HepG2 (cell line): Measurements from ENCODE around the gene CRKL. TPM values are rescaled to one million over a fixed set of nuclear protein-coding genes. Genes with fewer than 3 reads are reported as not detected.

Experiments
- AHDC1 ChIP-seq: sonication (generic); formaldehyde crosslinking; IDR thresholded peaks from 2 replicates; pipeline ENCODE4 v1.5.1; 2020; ENCODE audit warnings: mild to moderate bottlenecking, missing genetic modification reagents, borderline replicate concordance
- ATF7 ChIP-seq, 2 experiments: fragments of 450-650 bp in 1 of 2; sonication (generic) in 1 of 2; formaldehyde crosslinking in 1 of 2; IDR thresholded peaks; 2 replicates each; pipeline versions ENCODE4 v1.4.0 to v1.6.1; 2016 to 2020; ENCODE audit warnings: antibody characterized with exemption in 1 of 2, mild to moderate bottlenecking in 1 of 2, missing genetic modification reagents in 1 of 2
- CHCHD3 ChIP-seq: sonication (generic); formaldehyde crosslinking; IDR thresholded peaks from 2 replicates; pipeline ENCODE4 v1.8.0; 2022; ENCODE audit warnings: mild to moderate bottlenecking, missing genetic modification reagents, moderate library complexity
- ERF ChIP-seq: IDR thresholded peaks from 2 replicates; pipeline ENCODE4 v1.6.1; 2018; ENCODE audit warnings: missing biosample characterization, missing genetic modification reagents
- ETV6 ChIP-seq: sonication (generic); formaldehyde crosslinking; conservative IDR thresholded peaks from 2 replicates; pipeline ENCODE4 v1.4.0; 2020; ENCODE audit warnings: missing genetic modification reagents
- GATAD2A ChIP-seq: IDR thresholded peaks from 2 replicates; pipeline ENCODE4 v1.6.1; 2016
- HNRNPUL1 ChIP-seq: fragments of 200-400 bp; formaldehyde crosslinking; IDR thresholded peaks from 2 replicates; pipeline ENCODE4 v1.6.1; 2017; ENCODE audit warnings: low read depth, mild to moderate bottlenecking, low read length, moderate library complexity
- KDM1A ChIP-seq: IDR thresholded peaks from 2 replicates; pipeline ENCODE4 v1.6.1; 2016; ENCODE audit warnings: missing compliant biosample characterization
- MTF1 ChIP-seq: sonication (generic); formaldehyde crosslinking; IDR thresholded peaks from 2 replicates; pipeline ENCODE4 v1.5.0; 2020; ENCODE audit warnings: missing genetic modification reagents
- NFE2L1 ChIP-seq: sonication (generic); formaldehyde crosslinking; IDR thresholded peaks from 2 replicates; pipeline ENCODE4 v1.4.0; 2020; ENCODE audit warnings: missing genetic modification reagents, mild to moderate bottlenecking, borderline replicate concordance
- NFKBIZ ChIP-seq: IDR thresholded peaks from 2 replicates; pipeline ENCODE4 v1.6.1; 2018; ENCODE audit warnings: missing genetic modification reagents, missing compliant biosample characterization
- NFYB ChIP-seq: sonication (generic); formaldehyde crosslinking; IDR thresholded peaks from 2 replicates; pipeline ENCODE4 v1.4.0; 2020; ENCODE audit warnings: missing genetic modification reagents
- NKX3-1 ChIP-seq: sonication (generic); formaldehyde crosslinking; IDR thresholded peaks from 2 replicates; pipeline ENCODE4 v1.5.0; 2020; ENCODE audit warnings: missing genetic modification reagents
- NONO ChIP-seq, 2 experiments: fragments of 450-650 bp in 1 of 2; sonication (generic) in 1 of 2; formaldehyde crosslinking in 1 of 2; IDR thresholded peaks in 1 of 2; conservative IDR thresholded peaks in 1 of 2; 2 replicates each; pipeline versions ENCODE4 v1.6.1 to v1.8.0; 2017 to 2022; ENCODE audit warnings: mild to moderate bottlenecking in 1 of 2, missing genetic modification reagents in 1 of 2, moderate library complexity in 1 of 2
- PHF20 ChIP-seq: sonication (generic); formaldehyde crosslinking; IDR thresholded peaks from 2 replicates; pipeline ENCODE4 v1.5.0; 2020; ENCODE audit warnings: mild to moderate bottlenecking, missing genetic modification reagents
- TRIM24 ChIP-seq: sonication (generic); formaldehyde crosslinking; IDR thresholded peaks from 2 replicates; pipeline ENCODE4 v1.8.0; 2022; ENCODE audit warnings: mild to moderate bottlenecking, missing genetic modification reagents
- ZMYM3 ChIP-seq: sonication (generic); formaldehyde crosslinking; IDR thresholded peaks from 2 replicates; pipeline ENCODE4 v1.5.1; 2020; ENCODE audit warnings: mild to moderate bottlenecking, missing genetic modification reagents
- ZNF18 ChIP-seq: sonication (generic); formaldehyde crosslinking; IDR thresholded peaks from 2 replicates; pipeline ENCODE4 v1.8.0; 2022; ENCODE audit warnings: mild to moderate bottlenecking, missing genetic modification reagents; ENCODE audit not compliant: insufficient replicate concordance
- ZNF343 ChIP-seq: sonication (generic); formaldehyde crosslinking; IDR thresholded peaks from 2 replicates; pipeline ENCODE4 v1.4.0; 2020; ENCODE audit warnings: mild to moderate bottlenecking, missing genetic modification reagents
- polyA plus RNA-seq, 8 experiments: library from polyadenylated mRNA; depleted of rRNA in 3 of 8; stranded (reverse) in 7 of 8; unstranded in 1 of 8; fragments of >200 nt; fragmentation: Illumina TruSeq in 4 of 8; extraction: Trizol in 4 of 8; gene quantifications; 2 replicates each; pipeline versions ENCODE4 v1.2.1 to v1.2.3, GENCODE V29; 2011 to 2016; ENCODE audit warnings: low read depth in 4 of 8, missing spikeins in 1 of 8, mixed read lengths in 1 of 8; ENCODE audit not compliant: insufficient read depth in 1 of 8
- total RNA-seq, 5 experiments: library from RNA; depleted of rRNA; stranded (reverse); fragments of >200 nt; fragmentation: Illumina TruSeq; extraction: Trizol; gene quantifications; 2 replicates each; pipeline ENCODE4 v1.2.3, GENCODE V29; 2016; ENCODE audit warnings: low read depth in 1 of 5
- TF ChIP-seq, protein P1 (sequence below): sonication (generic); formaldehyde crosslinking; IDR thresholded peaks from 2 replicates; pipeline ENCODE4 v1.9.0; 2022; ENCODE audit warnings: missing genetic modification reagents, mild to moderate bottlenecking, borderline replicate concordance

The CRKL gene
- total and polyA plus RNA-seq, 2 of the 13 experiments (the other 11 are each of a cell fraction or from before 2014, with no cell fraction given): 37.4 to 60.6 TPM

DNA sequence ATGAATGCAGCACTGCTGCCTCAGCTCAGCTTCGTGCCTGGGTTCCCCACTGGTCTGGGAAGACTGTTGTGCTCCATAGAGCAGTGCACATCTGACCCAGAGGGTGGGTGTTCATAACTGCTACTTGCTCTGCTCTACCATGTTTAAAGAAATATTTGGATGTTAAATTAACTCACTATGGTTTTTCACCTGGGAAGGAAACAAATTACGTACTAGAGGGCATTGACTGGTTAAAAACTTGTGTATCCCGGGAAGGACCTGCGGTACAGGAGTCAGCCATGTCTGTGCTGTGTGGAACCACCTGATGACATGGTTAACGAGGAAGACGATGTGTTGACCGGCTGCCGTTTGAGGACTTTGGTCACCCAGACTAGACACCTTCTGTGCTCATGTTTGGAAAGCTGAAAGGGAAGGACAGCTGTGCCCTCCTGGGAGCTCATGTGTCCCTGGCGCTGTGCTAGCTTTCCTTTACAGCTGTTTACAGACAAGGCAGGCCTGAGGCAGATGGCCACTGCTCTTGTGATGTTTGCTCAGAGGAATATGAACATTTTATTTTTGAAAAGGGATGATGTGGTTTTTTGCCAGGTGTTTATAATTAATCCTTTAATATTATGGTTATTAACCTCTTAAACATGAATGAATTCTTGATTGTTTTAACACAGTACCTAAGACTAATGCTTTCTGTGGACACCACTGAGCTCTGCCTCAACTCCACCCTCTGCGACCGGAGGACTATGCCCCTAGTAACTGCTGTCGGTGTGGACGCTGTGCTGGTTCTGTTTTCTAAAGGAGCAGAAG lies 35.5 kb downstream of the CRKL start (continued):
- TF ChIP-seq AHDC1 (CRISPR knock-in tag): 0 out of 2 replicates have a peak, but pooled peaks have one; percentile 23
- TF ChIP-seq ZNF18 (CRISPR knock-in tag): no peak
- no peak for TF ChIP-seq HNRNPUL1
- TF ChIP-seq, protein P1, sequence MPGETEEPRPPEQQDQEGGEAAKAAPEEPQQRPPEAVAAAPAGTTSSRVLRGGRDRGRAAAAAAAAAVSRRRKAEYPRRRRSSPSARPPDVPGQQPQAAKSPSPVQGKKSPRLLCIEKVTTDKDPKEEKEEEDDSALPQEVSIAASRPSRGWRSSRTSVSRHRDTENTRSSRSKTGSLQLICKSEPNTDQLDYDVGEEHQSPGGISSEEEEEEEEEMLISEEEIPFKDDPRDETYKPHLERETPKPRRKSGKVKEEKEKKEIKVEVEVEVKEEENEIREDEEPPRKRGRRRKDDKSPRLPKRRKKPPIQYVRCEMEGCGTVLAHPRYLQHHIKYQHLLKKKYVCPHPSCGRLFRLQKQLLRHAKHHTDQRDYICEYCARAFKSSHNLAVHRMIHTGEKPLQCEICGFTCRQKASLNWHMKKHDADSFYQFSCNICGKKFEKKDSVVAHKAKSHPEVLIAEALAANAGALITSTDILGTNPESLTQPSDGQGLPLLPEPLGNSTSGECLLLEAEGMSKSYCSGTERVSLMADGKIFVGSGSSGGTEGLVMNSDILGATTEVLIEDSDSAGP (CRISPR knock-in tag): no peak
- no peak; the same call in 1 of the 2 replicates for TF ChIP-seq TRIM24 (CRISPR knock-in tag)
- no peak for TF ChIP-seq NONO (IDR thresholded peaks at IDR 0.05)
- no peak for TF ChIP-seq NONO (CRISPR knock-in tag; conservative IDR thresholded peaks at IDR 0.05)
- TF ChIP-seq NFE2L1 (CRISPR knock-in tag): no peak
- no peak for TF ChIP-seq ATF7 (IDR thresholded peaks at IDR 0.05)
- TF ChIP-seq ATF7 (CRISPR knock-in tag; IDR thresholded peaks at IDR 0.05): no peak
- TF ChIP-seq KDM1A (CRISPR knock-in tag): no peak
- no peak for TF ChIP-seq MTF1 (CRISPR knock-in tag)
- peak; percentile 61; the same call in 1 of the 2 replicates for TF ChIP-seq ERF
- TF ChIP-seq ZNF343 (CRISPR knock-in tag): no peak
- no peak for TF ChIP-seq NFYB (CRISPR knock-in tag)
- TF ChIP-seq PHF20 (CRISPR knock-in tag): 0 out of 2 replicates have a peak, but pooled peaks have one; percentile 33
- TF ChIP-seq CHCHD3: no peak
- TF ChIP-seq NFKBIZ (CRISPR knock-in tag): no peak
- no peak for TF ChIP-seq ETV6 (CRISPR knock-in tag)
- peak; percentile 59 for TF ChIP-seq ZMYM3 (CRISPR knock-in tag)
- TF ChIP-seq GATAD2A: peak; percentile 84
- TF ChIP-seq NKX3-1 (CRISPR knock-in tag): no peak
